Heart left ventricle (tissue), 16 donors: Measurements from ENCODE around the gene EPDR1. TPM values are rescaled to one million over a fixed set of nuclear protein-coding genes. Genes with fewer than 3 reads are reported as not detected.

ENCODE experiments used
- ATAC-seq, 4 donors: fragments of 200-7000 bp; cut with Tn5 transposase; one replicate each; pipeline ENCODE4 v1.9.1; 2020 to 2022; ENCODE audit warnings: moderate library complexity in 4 of 4, mild to moderate bottlenecking in 3 of 4, moderate number of reproducible peaks in 1 of 4
- DNase-seq, 5 donors: peaks; one replicate each; pipeline ENCODE4 v3.0.0-alpha.2; 2020
- H3K27ac ChIP-seq, 12 donors: fragments of 200-600 bp; sonication (generic) in 4 of 12; one replicate each; pipeline versions ENCODE4 v1.5.0 to v1.8.0; 2016 to 2022; ENCODE audit warnings: mild to moderate bottlenecking in 2 of 12
- H3K27me3 ChIP-seq, 9 donors: fragments of 200-600 bp; sonication (generic) in 2 of 9; one replicate each; pipeline versions ENCODE4 v1.5.1 to v1.8.0; 2016 to 2022; ENCODE audit warnings: mild to moderate bottlenecking in 3 of 9
- H3K36me3 ChIP-seq, 9 donors: fragments of 200-600 bp; sonication (generic) in 2 of 9; one replicate each; pipeline versions ENCODE4 v1.5.0 to v1.8.0; 2018 to 2022; ENCODE audit warnings: mild to moderate bottlenecking in 2 of 9
- H3K4me1 ChIP-seq, 12 donors: fragments of 200-600 bp; sonication (generic) in 4 of 12; one replicate each; pipeline versions ENCODE4 v1.5.0 to v1.8.0; 2016 to 2022; ENCODE audit warnings: mild to moderate bottlenecking in 3 of 12
- H3K4me3 ChIP-seq, 12 donors: fragments of 200-600 bp; sonication (generic) in 4 of 12; one replicate each; pipeline versions ENCODE4 v1.5.0 to v1.8.0; 2017 to 2022; ENCODE audit warnings: mild to moderate bottlenecking in 9 of 12, moderate library complexity in 4 of 12
- H3K9me3 ChIP-seq, 12 donors: fragments of 200-600 bp; sonication (generic) in 4 of 12; one replicate each; pipeline versions ENCODE4 v1.5.0 to v1.8.0; 2016 to 2022; ENCODE audit warnings: mild to moderate bottlenecking in 1 of 12
- POLR2A ChIP-seq, 2 donors: fragments of 450-650 bp; IDR thresholded peaks; one replicate each; pipeline ENCODE4 v1.6.1; 2017; ENCODE audit warnings: antibody characterized with exemption in 2 of 2, mild to moderate bottlenecking in 2 of 2, moderate library complexity in 2 of 2
- WGBS, 4 donors: extraction: QIAGEN DNeasy Blood & Tissue Kit in 2 of 4; methylation state at CpG; one replicate each; pipeline versions ENCODE4 v1.1.5 to v1.1.7; 2013 to 2018; 5-methylcytosine and 5-hydroxymethylcytosine counted together
- intact Hi-C, 10 donors: fragments of 100-400 bp; cut with DNase I; formaldehyde crosslinking; loops; one replicate each; pipeline versions ENCODE4 v1.11.1 to v1.14.2; 2022
- long read RNA-seq, 3 donors: library from polyadenylated mRNA; unstranded; transcript quantifications; one replicate each; pipeline ENCODE4 v2.0.0, GENCODE V29; 2020 to 2021
- polyA plus RNA-seq, 2 donors: library from polyadenylated mRNA; stranded (reverse); fragments of 200-250 nt; gene quantifications; one replicate each; pipeline ENCODE4 v1.2.3, GENCODE V29; 2013
- total RNA-seq, 9 donors: library from RNA; depleted of rRNA in 2 of 9; stranded (reverse); fragments of >200 nt in 2 of 9; fragmentation: NEBNext Ultra II Directional in 3 of 9; extraction: Animal tissue kit (Norgen Biotek cat#: 25700) in 3 of 9; gene quantifications; one replicate each; pipeline versions ENCODE4 v1.1.0 to v1.2.4, GENCODE V29; 2016 to 2023
- TF ChIP-seq, protein P1 (sequence below), 12 donors: fragments of 200-600 bp; sonication (generic) in 4 of 12; IDR thresholded peaks; one replicate each; pipeline versions ENCODE4 v1.5.0 to v1.8.0; 2018 to 2022; ENCODE audit warnings: antibody characterized with exemption in 12 of 12, mild to moderate bottlenecking in 5 of 12
- donor health status: ischemic (EF 13 %, LVEDD 7.1; RV severe dilation, severe dysfunction).
- donor health status: healthy with polysubstance abuse.
- donor health status: DM: no; HTN: yes; CAD: no.
- donor health status: DM: no; HTN: no; CAD: no.
- donor health status: ischemic (EF 25% LVEDD 6.9; RV normal size, moderate dysfunction).
- donor health status: ischemic (EF 25% LVEDD 5.7; RV mildly dilated, moderate dysfunction).
- donor health status: healthy.
- donor health status: DM: yes; HTN: yes; CAD: no.
- donor health status: ischemic (EF 35%, LVEDD 5.7; RV mildly dilated, moderate dysfunction).
- donor health status: nonischemic (EF 11% LVEDD 7.7; RV severe dilation, severe dysfunction).
- donor health status: DM: yes; HTN: yes; CAD: no.
- donor health status: PGD.
- donor health status: ischemic (EF 29% LVEDD 5.4; RV normal size, mild dysfunction).
- donor health status: nonischemic (EF 23%, LVEDD 6.1; RV moderate dilation, normal function).

The EPDR1 gene
- total RNA-seq (10 to 100 TPM; 31.0 to 73.0 (median 45.5) TPM), polyA plus RNA-seq (10 to 100 TPM; 10.5 to 15.7 TPM)
- long read RNA-seq, donor 1, transcript EPDR1-201 (3 exons, 2,599 nt) = major isoform, 108 of 131 reads
- long read RNA-seq, donor 1, transcript EPDR1-202 (2 exons, 638 nt) = minor isoform, 9 of 131 reads
- long read RNA-seq, donor 1, partial matches to known transcripts = 2 of 131 reads
- long read RNA-seq, donor 1, other reads (novel, unspliced or antisense) = 10 of 131 reads
- long read RNA-seq, donor 2, transcript EPDR1-201 (3 exons, 2,599 nt) = major isoform, 38 of 73 reads
- long read RNA-seq, donor 2, transcript EPDR1-202 (2 exons, 638 nt) = minor isoform, 5 of 73 reads
- long read RNA-seq, donor 2, partial matches to known transcripts = 2 of 73 reads
- long read RNA-seq, donor 2, other reads (novel, unspliced or antisense) = 24 of 73 reads
- long read RNA-seq, donor 3, transcript EPDR1-201 (3 exons, 2,599 nt) = major isoform, 39 of 45 reads
- long read RNA-seq, donor 3, partial matches to known transcripts = 0 of 45 reads
- long read RNA-seq, donor 3, other reads (novel, unspliced or antisense) = 4 of 45 reads

DNA sequence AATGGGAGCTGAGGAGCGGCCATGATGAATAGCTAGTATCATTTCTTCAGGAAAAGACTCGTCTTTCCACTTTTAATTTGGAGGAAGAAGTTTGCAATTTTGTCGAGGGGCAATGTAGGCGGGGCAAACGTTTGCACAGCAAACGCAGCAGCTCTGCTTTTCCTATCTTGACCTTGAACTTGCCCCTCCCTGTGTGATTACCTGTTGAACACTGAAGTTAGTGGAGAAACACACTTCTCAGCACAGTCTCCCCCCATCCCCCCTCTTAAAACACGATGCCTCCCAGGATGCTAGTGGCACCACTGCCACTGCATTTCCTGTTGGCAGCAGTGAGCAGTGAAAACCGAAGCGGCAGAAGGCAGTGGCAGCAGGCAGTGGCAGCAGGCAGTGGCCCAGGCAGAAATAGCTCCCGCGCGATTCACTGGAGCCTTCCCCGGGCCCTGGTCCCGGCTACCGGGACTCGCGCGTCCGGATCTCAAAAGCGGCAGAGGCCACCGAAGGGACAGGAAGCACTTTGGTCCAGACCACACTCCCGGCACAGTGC lies at the start of gene EPDR1:
EPDR1 (plus strand) TSS at position 336 of the 544 bp plus-strand sequence. CDS start 300 bp downstream, outside the sequence.
- Histone ChIP-seq H3K27me3 (peaks cover 0 to 21% (median 5%) of the 10 kb centered on the region in 9 donors), H3K27ac (peak within 1 kb of the TSS; percentile 72 to 96 (median 88)), H3K9me3 (peaks cover 0 to 6% (median 2%) of the 10 kb centered on the region in 12 donors), H3K36me3 (no peaks in the 10 kb centered on the region), H3K4me1 (peaks cover 0 to 40% (median 13%) of the 10 kb centered on the region in 12 donors), H3K4me3 (peak within 1 kb of the TSS; percentile 46 to 86 (median 76))
- 15 to 31% (median 17%) methylated on average over 10 to 22 of the region's 22 CpGs for WGBS, 4 donors
- TF ChIP-seq, protein P1, sequence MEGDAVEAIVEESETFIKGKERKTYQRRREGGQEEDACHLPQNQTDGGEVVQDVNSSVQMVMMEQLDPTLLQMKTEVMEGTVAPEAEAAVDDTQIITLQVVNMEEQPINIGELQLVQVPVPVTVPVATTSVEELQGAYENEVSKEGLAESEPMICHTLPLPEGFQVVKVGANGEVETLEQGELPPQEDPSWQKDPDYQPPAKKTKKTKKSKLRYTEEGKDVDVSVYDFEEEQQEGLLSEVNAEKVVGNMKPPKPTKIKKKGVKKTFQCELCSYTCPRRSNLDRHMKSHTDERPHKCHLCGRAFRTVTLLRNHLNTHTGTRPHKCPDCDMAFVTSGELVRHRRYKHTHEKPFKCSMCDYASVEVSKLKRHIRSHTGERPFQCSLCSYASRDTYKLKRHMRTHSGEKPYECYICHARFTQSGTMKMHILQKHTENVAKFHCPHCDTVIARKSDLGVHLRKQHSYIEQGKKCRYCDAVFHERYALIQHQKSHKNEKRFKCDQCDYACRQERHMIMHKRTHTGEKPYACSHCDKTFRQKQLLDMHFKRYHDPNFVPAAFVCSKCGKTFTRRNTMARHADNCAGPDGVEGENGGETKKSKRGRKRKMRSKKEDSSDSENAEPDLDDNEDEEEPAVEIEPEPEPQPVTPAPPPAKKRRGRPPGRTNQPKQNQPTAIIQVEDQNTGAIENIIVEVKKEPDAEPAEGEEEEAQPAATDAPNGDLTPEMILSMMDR (IDR thresholded peaks at IDR 0.05) = peak in 6 of 12 donors; percentile 4 to 41 (median 23)
- no peak for TF ChIP-seq POLR2A (IDR thresholded peaks at IDR 0.05)
- intact Hi-C loops = loop anchor here in 2 of 10 donors (2.0 to 5.0 kb wide), 2 partner anchors 22 to 152 kb away; no protein-coding TSS in a partner anchor
- ATAC-seq (peak; percentile 33 to 83 (median 70)), DNase-seq (peak; percentile 49 to 78 (median 73))

DNA sequence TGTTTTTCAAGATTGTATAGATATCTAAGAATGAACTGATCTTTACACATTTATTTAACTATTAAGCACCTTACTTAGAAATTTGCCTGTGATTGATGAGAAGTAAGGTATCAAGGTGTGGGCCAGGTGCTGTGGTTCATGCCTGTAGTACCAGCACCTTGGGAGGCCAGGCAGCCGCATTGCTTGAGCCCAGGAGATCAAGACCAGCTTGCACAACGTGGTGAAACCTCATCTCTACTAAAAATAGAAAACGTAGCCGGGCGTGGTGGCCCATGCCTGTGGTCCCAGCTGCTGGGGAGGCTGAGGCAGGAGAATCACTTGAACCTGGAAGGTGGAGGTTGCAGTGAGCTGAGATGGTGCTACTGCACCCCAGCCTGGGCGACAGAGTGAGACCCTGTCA lies 38.4 kb upstream of the EPDR1 start:
- no peaks in the 10 kb centered on the region for H3K4me1 ChIP-seq
- H3K9me3 ChIP-seq = peaks cover 0 to 8% (median 0%) of the 10 kb centered on the region in 12 donors
- TF ChIP-seq, protein P1 (IDR thresholded peaks at IDR 0.05) = no peak
- TF ChIP-seq POLR2A (IDR thresholded peaks at IDR 0.05) = no peak
- DNase-seq (no peak), ATAC-seq (no peak)
- H3K27ac ChIP-seq = no peak overlapping the region
- H3K4me3 ChIP-seq = no peak overlapping the region
- intact Hi-C loops = no loop called here
- WGBS, 4 donors = 71 to 83% (median 77%) methylated on average over 6 of the region's 6 CpGs
- peaks cover 0 to 10% (median 0%) of the 10 kb centered on the region in 9 donors for H3K27me3 ChIP-seq
- no peaks in the 10 kb centered on the region for H3K36me3 ChIP-seq

DNA sequence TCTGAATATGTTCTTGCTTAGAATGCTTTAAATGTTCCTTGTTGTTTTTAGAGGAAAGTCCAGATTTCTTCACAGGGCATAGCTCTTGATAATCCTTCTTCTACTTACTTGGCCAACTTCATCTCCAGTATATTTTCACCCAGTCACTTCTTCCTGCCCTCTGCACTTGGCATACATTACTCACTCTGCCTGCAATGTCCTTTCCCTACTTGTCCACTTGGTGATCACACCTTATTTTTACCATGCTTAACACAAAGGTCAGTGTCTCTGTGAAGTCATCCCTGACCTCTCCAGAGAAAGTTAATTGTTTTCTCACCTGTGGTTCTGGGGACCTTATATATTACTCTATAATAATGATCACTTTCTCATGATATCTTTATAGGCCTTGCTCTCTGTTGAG lies 27.1 kb upstream of the EPDR1 start:
- ATAC-seq (no peak), DNase-seq (no peak)
- intact Hi-C loops = no loop called here
- peaks cover 0 to 4% (median 0%) of the 10 kb centered on the region in 9 donors for H3K27me3 ChIP-seq
- TF ChIP-seq, protein P1 (IDR thresholded peaks at IDR 0.05) = no peak
- TF ChIP-seq POLR2A (IDR thresholded peaks at IDR 0.05) = no peak
- H3K4me3 ChIP-seq = no peak overlapping the region
- H3K9me3 ChIP-seq = no peaks in the 10 kb centered on the region
- H3K4me1 ChIP-seq = no peaks in the 10 kb centered on the region
- H3K27ac ChIP-seq = no peak overlapping the region
- no peaks in the 10 kb centered on the region for H3K36me3 ChIP-seq

DNA sequence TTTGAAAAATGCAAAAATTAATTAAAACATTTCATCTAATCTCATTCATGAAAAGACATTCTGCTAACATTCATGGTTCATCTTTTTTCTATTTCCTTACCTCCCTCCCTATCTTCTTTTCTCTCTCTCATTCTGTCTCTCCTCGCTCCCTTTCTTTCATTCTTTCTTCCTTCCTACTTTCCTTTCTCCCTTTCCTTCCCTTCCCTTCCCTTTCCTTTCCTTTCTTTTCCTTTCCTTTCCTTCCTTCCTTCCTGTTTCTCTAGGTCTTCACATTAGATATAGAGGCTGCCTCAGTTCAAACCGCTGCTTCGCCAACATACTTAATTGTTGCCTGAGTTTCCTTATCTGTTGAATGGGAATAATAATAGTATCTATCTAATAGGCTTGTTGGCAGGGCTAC lies 25.8 kb upstream of the EPDR1 start:
- no peaks in the 10 kb centered on the region for H3K4me1 ChIP-seq
- H3K36me3 ChIP-seq = no peaks in the 10 kb centered on the region
- intact Hi-C loops = no loop called here
- no peak overlapping the region for H3K27ac ChIP-seq
- H3K4me3 ChIP-seq = no peak overlapping the region
- no peaks in the 10 kb centered on the region for H3K9me3 ChIP-seq
- 52 to 85% (median 69%) methylated on average over 3 of the region's 3 CpGs for WGBS, 4 donors
- ATAC-seq (no peak), DNase-seq (no peak)
- peaks cover 0 to 4% (median 0%) of the 10 kb centered on the region in 9 donors for H3K27me3 ChIP-seq
- TF ChIP-seq POLR2A (IDR thresholded peaks at IDR 0.05) = no peak
- TF ChIP-seq, protein P1 (IDR thresholded peaks at IDR 0.05) = no peak
